Osteocyte (in vitro differentiated cells): ENCODE measurements around the gene LRRC23. TPM values are rescaled to one million over a fixed set of nuclear protein-coding genes. Genes with fewer than 3 reads are reported as not detected.
"Not testable (repeated sequence)": the region's sequence is repeated elsewhere in the genome, so short reads cannot be mapped to it uniquely, and the experiment has no call there.

ENCODE experiments used
- DNase-seq: peaks from one replicate; pipeline ENCODE4 v3.0.0; 2021; ENCODE audit warnings: mixed read lengths; ENCODE audit not compliant: unreplicated experiment; ENCODE audit errors: extremely low spot score
- H3K27ac Mint-ChIP-seq: one replicate; pipeline ENCODE4 v1.8.0; 2021; ENCODE audit warnings: mild to moderate bottlenecking, mixed read lengths; ENCODE audit not compliant: unreplicated experiment
- H3K27me3 Mint-ChIP-seq: one replicate; pipeline ENCODE4 v1.8.0; 2021; ENCODE audit warnings: mixed read lengths; ENCODE audit not compliant: unreplicated experiment
- H3K36me3 Mint-ChIP-seq: one replicate; pipeline ENCODE4 v1.8.0; 2021; ENCODE audit warnings: mixed read lengths; ENCODE audit not compliant: unreplicated experiment
- H3K4me1 Mint-ChIP-seq: one replicate; pipeline ENCODE4 v1.8.0; 2021; ENCODE audit warnings: mixed read lengths; ENCODE audit not compliant: unreplicated experiment
- H3K4me3 Mint-ChIP-seq: one replicate; pipeline ENCODE4 v1.8.0; 2021; ENCODE audit warnings: mild to moderate bottlenecking, moderate library complexity, mixed read lengths; ENCODE audit not compliant: unreplicated experiment
- H3K9me3 Mint-ChIP-seq: one replicate; pipeline ENCODE4 v1.8.0; 2021; ENCODE audit warnings: mixed read lengths; ENCODE audit not compliant: unreplicated experiment
- total RNA-seq: library from RNA; stranded (reverse); gene quantifications from 2 replicates; pipeline ENCODE4 v1.2.1, GENCODE V29; 2021
- TF ChIP-seq, protein P1 (sequence below): fragments of 200-600 bp; sonication (generic); IDR thresholded peaks from 2 replicates; pipeline ENCODE4 v1.5.0; 2021; ENCODE audit warnings: antibody characterized with exemption, mild to moderate bottlenecking, moderate library complexity

Gene LRRC23
- total RNA-seq, 1 donor from 2014 or later = 11.3 TPM

- Mint-ChIP-seq H3K27ac (no peak overlapping the region), H3K27me3 (no peaks in the 10 kb centered on the region), H3K9me3 (no peaks in the 10 kb centered on the region), H3K4me3 (no peak overlapping the region), H3K4me1 (no peaks in the 10 kb centered on the region), H3K36me3 (no peaks in the 10 kb centered on the region)
- TF ChIP-seq, protein P1, sequence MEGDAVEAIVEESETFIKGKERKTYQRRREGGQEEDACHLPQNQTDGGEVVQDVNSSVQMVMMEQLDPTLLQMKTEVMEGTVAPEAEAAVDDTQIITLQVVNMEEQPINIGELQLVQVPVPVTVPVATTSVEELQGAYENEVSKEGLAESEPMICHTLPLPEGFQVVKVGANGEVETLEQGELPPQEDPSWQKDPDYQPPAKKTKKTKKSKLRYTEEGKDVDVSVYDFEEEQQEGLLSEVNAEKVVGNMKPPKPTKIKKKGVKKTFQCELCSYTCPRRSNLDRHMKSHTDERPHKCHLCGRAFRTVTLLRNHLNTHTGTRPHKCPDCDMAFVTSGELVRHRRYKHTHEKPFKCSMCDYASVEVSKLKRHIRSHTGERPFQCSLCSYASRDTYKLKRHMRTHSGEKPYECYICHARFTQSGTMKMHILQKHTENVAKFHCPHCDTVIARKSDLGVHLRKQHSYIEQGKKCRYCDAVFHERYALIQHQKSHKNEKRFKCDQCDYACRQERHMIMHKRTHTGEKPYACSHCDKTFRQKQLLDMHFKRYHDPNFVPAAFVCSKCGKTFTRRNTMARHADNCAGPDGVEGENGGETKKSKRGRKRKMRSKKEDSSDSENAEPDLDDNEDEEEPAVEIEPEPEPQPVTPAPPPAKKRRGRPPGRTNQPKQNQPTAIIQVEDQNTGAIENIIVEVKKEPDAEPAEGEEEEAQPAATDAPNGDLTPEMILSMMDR = no peak
- DNase-seq = no peak
Measured at GRCh38 chr12:6903722-6904121, 900 bp upstream of the LRRC23 start.

- Mint-ChIP-seq H3K27ac (no peak overlapping the region), H3K36me3 (no peaks in the 10 kb centered on the region), H3K27me3 (no peaks in the 10 kb centered on the region), H3K4me3 (no peak overlapping the region), H3K9me3 (no peaks in the 10 kb centered on the region), H3K4me1 (no peaks in the 10 kb centered on the region)
- no peak for DNase-seq
- TF ChIP-seq, protein P1 = no peak
Measured at GRCh38 chr12:6905414-6906040, 905 bp downstream of the LRRC23 start.

- not testable (repeated sequence) for H3K4me1 Mint-ChIP-seq, H3K27ac Mint-ChIP-seq, H3K4me3 Mint-ChIP-seq, DNase-seq, H3K9me3 Mint-ChIP-seq, H3K27me3 Mint-ChIP-seq, H3K36me3 Mint-ChIP-seq
Measured at GRCh38 chr12:6908141-6908540, 3.5 kb downstream of the LRRC23 start.

DNA sequence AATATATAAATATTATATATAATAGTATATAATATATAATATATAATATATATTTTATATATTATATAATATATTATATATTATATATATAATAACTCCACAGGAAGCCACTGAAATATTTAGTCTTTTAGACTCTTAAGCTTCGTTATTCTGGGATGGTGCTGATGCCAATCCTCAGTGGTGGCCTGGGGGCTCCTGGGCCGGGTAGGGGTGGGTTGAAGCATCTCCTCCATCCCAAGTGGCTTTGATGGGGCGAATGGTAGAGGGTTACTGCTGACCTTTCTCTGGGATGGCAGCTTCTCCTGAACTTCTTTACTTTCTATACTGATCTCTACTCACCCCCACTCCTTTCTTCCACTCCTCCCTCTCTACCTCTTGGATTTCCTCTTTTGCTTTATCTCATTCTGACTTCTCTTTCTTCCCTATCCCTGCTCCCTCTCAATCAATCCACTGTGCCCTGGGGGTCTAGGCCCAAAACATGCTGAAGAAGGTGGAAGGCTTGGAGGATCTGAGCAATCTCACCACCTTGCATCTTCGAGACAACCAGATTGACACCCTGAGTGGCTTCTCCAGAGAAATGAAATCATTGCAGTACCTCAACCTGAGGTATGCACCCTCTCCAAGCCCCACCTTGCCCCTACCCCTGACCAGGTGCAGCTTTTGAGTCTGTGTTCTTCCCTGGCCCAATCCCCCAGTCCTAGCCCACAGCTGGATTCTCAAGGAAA, 5.0 kb downstream of the LRRC23 start:
- Mint-ChIP-seq H3K27me3 (no peaks in the 10 kb centered on the region), H3K4me1 (peaks cover 7% of the 10 kb centered on the region), H3K27ac (no peak overlapping the region), H3K36me3 (no peaks in the 10 kb centered on the region), H3K9me3 (no peaks in the 10 kb centered on the region), H3K4me3 (no peak overlapping the region)
- TF ChIP-seq, protein P1 = no peak
- no peak for DNase-seq

DNA sequence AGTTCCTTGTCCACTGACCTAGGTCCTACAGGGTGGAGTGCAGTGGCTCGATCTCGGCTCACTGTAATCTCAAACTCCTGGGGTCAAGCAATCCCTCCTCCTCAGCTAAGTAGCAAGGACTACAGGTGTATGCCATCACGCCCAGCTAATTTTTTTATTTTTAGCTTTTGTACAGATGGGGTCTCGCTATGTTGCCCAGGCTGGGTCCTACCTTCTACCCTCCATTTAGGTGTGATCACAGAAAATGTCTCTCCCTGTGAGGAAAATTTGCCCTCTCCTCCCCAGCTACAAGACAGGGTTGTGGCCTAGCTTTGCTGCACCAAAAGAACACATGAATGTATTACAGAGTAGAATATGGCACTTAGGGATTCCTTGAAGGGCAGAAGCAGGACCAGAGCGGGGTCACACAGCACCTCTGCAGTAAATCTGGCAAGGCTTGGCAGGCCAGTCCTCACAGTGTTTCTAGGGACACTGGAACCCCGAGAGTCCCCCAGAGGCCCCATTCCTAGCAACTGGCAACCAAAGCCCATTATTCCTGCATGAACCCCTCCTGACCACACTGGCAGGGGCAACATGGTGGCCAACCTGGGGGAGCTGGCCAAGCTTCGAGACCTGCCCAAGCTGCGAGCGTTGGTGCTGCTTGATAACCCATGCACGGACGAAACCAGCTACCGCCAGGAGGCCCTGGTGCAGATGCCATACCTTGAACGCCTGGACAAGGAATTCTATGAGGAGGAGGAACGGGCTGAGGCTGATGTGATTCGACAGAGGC, 7.7 kb downstream of the LRRC23 start:
- Mint-ChIP-seq H3K4me3 (no peak overlapping the region), H3K27ac (no peak overlapping the region), H3K36me3 (peaks cover 1% of the 10 kb centered on the region), H3K27me3 (no peaks in the 10 kb centered on the region), H3K9me3 (no peaks in the 10 kb centered on the region), H3K4me1 (peaks cover 18% of the 10 kb centered on the region)
- no peak for DNase-seq
- TF ChIP-seq, protein P1 = no peak
